Stomach (tissue), 4 donors: ENCODE data around the gene FAM3B.

Experiments
- EP300 ChIP-seq: sonication (generic); formaldehyde crosslinking; IDR thresholded peaks from one replicate; pipeline ENCODE4 v1.6.1; 2017; ENCODE audit warnings: antibody characterized with exemption
- POLR2A ChIP-seq, 4 donors: fragments of 450-650 bp; IDR thresholded peaks; one replicate each; pipeline ENCODE4 v1.6.1; 2016; ENCODE audit warnings: antibody characterized with exemption in 4 of 4, control low read depth in 2 of 4, mild to moderate bottlenecking in 1 of 4, moderate library complexity in 1 of 4
- POLR2AphosphoS5 ChIP-seq, 3 donors: sonication (generic); formaldehyde crosslinking; IDR thresholded peaks; one replicate each; pipeline ENCODE4 v1.6.1; 2016; ENCODE audit warnings: antibody characterized with exemption in 3 of 3
- TF ChIP-seq, protein P1 (sequence below), 7 experiments: fragments of 450-650 bp in 4 of 7; fragments of 200-600 bp in 3 of 7; sonication (generic) in 3 of 7; IDR thresholded peaks; one replicate each; pipeline ENCODE4 v1.5.1; 2016 to 2019; ENCODE audit warnings: antibody characterized with exemption in 7 of 7, control low read depth in 2 of 7, mild to moderate bottlenecking in 1 of 7

- TF ChIP-seq POLR2A (IDR thresholded peaks at IDR 0.05) = no peak
- TF ChIP-seq, protein P1, sequence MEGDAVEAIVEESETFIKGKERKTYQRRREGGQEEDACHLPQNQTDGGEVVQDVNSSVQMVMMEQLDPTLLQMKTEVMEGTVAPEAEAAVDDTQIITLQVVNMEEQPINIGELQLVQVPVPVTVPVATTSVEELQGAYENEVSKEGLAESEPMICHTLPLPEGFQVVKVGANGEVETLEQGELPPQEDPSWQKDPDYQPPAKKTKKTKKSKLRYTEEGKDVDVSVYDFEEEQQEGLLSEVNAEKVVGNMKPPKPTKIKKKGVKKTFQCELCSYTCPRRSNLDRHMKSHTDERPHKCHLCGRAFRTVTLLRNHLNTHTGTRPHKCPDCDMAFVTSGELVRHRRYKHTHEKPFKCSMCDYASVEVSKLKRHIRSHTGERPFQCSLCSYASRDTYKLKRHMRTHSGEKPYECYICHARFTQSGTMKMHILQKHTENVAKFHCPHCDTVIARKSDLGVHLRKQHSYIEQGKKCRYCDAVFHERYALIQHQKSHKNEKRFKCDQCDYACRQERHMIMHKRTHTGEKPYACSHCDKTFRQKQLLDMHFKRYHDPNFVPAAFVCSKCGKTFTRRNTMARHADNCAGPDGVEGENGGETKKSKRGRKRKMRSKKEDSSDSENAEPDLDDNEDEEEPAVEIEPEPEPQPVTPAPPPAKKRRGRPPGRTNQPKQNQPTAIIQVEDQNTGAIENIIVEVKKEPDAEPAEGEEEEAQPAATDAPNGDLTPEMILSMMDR (IDR thresholded peaks at IDR 0.05) = no peak
- TF ChIP-seq POLR2AphosphoS5 (IDR thresholded peaks at IDR 0.05) = no peak
- no peak for TF ChIP-seq EP300
Observed at GRCh38 chr21:41402796-41403195, 86.2 kb downstream of the FAM3B start.
